ENCODE data around the gene DHX35. TPM values are rescaled to one million over a fixed set of nuclear protein-coding genes. Genes with fewer than 3 reads are reported as not detected.

Gene DHX35, protein sequence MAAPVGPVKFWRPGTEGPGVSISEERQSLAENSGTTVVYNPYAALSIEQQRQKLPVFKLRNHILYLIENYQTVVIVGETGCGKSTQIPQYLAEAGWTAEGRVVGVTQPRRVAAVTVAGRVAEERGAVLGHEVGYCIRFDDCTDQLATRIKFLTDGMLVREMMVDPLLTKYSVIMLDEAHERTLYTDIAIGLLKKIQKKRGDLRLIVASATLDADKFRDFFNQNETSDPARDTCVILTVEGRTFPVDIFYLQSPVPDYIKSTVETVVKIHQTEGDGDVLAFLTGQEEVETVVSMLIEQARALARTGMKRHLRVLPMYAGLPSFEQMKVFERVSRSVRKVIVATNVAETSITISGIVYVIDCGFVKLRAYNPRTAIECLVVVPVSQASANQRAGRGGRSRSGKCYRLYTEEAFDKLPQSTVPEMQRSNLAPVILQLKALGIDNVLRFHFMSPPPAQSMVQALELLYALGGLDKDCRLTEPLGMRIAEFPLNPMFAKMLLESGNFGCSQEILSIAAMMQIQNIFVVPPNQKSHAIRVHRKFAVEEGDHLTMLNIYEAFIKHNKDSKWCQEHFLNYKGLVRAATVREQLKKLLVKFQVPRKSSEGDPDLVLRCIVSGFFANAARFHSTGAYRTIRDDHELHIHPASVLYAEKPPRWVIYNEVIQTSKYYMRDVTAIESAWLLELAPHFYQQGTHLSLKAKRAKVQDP
- total RNA-seq = 10.5 TPM

DNA sequence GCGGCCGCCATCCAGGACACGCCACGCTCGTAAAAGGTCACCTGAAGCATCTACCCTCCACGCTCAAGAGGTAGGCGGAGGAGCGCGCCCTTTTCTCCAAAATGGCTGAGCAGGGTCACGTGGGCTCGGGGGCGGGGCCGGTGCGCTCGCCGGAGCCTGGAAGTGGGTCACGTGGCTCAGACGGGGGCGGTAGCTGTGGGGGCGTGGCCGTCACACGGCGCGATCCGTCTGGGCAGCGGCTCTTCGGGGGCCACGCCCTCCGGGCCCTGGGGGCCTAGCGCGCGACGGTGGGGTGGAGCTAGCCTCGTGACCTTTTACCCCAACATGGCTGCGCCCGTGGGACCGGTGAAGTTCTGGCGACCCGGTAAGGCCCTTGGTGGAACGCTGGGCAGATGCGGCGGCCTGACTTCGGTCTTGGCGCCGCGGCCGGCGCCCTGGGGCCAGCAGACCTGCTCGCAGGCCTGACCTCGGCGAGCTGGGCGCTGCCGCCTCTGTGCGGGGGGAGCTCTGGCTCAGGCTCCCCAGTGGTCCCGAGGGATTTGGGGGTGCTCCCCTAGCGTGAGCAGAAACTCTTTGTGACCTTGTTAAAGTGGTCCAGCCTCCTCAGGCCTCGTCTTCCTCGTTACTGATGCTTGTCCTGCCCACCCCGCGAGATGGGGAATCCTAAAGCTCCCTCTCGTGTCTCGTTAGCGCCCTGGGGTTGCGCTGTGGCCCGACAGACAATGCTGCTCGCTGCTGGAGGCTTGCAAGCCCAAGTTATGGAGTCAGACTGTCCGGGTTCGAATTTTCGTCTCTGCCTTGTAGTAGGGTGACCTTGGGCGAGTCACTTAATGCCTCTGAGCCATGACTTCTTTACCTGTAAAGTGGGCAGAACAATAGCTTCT is at the start of gene DHX35:
Gene DHX35 (plus strand): TSS at position 301 of the 884 bp plus-strand sequence. CDS start 24 bp downstream, at position 325.
- Histone ChIP-seq H3K9me3 (ENCODE audit: low read depth, low read length) (no peaks in the 10 kb centered on the region), H3K4me1 (ENCODE audit: insufficient read depth, low read length) (peaks cover 13% of the 10 kb centered on the region), H3K4me3 (ENCODE audit: low read length) (peak within 1 kb of the TSS; percentile 99), H3K27me3 (ENCODE audit: insufficient read depth, low read length) (no peaks in the 10 kb centered on the region)

DNA sequence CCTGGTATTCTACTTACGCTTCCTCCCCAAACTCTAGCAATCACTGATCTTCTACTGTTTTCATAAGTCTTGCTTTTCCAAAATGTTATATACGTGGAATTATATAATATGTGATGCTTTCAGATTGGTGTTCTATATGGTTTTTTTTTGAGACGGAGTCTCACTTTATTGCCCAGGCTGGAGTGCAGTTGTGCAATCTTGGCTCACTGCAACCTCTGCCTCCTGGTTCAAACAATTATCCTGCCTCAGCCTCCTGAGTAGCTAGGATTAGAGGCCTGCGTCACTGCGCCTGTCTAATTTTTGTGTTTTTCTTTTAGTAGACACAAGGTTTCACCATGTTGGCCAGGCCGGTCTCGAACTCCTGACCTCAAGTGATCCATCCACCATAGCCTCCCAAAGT is 46.8 kb upstream of the DHX35 start:
- H3K27me3 ChIP-seq (ENCODE audit: insufficient read depth, low read length) = no peaks in the 10 kb centered on the region
- no peaks in the 10 kb centered on the region for H3K9me3 ChIP-seq (ENCODE audit: low read depth, low read length)
- H3K4me1 ChIP-seq (ENCODE audit: insufficient read depth, low read length) = no peaks in the 10 kb centered on the region
- no peak overlapping the region for H3K4me3 ChIP-seq (ENCODE audit: low read length)

DNA sequence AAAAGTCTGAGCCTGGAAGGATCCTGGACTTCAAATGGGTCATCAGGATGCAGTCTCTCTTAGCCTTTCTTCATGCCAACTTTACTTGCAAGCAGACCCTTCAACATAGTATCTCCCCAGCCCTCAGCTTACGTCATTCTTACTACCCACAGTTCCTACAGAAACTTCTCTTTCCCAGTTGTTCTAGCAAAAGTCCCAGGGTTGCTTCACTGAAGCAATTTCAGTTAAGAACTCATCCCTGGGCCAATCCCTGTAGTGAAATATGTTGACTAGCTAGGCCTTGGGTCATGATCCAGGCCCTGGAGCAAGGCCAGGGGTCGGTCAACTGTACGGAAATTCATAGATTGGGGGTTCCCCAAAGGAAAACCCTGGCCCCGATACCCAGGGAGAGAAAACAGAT is 44.5 kb upstream of the DHX35 start:
- H3K4me3 ChIP-seq (ENCODE audit: low read length) = no peak overlapping the region
- no peaks in the 10 kb centered on the region for H3K9me3 ChIP-seq (ENCODE audit: low read depth, low read length)
- no peaks in the 10 kb centered on the region for H3K27me3 ChIP-seq (ENCODE audit: insufficient read depth, low read length)
- no peaks in the 10 kb centered on the region for H3K4me1 ChIP-seq (ENCODE audit: insufficient read depth, low read length)

DNA sequence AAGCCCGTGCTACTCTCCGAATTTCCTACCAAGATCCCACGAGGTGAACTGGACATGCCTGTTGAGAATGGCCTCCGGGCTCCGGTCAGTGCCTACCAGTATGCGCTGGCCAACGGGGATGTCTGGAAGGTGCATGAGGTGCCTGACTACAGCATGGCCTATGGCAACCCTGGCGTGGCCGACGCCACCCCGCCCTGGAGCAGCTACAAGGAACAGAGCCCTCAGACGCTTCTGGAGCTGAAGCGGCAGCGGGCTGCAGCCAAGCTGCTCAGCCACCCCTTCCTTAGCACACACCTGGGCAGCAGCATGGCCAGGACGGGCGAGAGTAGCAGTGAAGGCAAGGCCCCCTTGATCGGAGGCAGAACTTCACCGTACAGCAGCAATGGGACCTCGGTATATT is 44.0 kb upstream of the DHX35 start:
- Histone ChIP-seq H3K9me3 (ENCODE audit: low read depth, low read length) (no peaks in the 10 kb centered on the region), H3K27me3 (ENCODE audit: insufficient read depth, low read length) (no peaks in the 10 kb centered on the region), H3K4me3 (ENCODE audit: low read length) (no peak overlapping the region), H3K4me1 (ENCODE audit: insufficient read depth, low read length) (no peaks in the 10 kb centered on the region)

DNA sequence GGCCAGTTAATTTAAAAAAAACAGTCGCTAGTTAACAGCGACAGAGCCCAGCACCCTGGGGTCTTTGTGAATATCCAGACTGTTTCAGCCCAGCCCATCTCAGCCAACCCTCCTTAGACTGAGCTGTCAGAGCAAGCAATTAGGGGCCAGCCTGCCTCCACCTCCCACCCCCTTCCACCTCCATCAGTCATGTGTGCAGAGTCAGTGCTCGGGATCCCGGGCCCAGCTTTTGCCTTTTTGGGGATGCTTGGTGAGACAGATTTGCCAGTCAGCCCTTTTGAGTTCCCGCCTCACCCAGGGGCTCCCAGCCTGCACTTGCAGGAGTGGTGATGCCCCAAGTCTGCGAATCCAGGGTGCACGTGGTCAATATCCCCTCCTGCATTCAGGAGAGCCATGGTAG is 42.5 kb upstream of the DHX35 start:
- no peaks in the 10 kb centered on the region for H3K27me3 ChIP-seq (ENCODE audit: insufficient read depth, low read length)
- H3K9me3 ChIP-seq (ENCODE audit: low read depth, low read length) = no peaks in the 10 kb centered on the region
- H3K4me1 ChIP-seq (ENCODE audit: insufficient read depth, low read length) = no peaks in the 10 kb centered on the region
- no peak overlapping the region for H3K4me3 ChIP-seq (ENCODE audit: low read length)

DNA sequence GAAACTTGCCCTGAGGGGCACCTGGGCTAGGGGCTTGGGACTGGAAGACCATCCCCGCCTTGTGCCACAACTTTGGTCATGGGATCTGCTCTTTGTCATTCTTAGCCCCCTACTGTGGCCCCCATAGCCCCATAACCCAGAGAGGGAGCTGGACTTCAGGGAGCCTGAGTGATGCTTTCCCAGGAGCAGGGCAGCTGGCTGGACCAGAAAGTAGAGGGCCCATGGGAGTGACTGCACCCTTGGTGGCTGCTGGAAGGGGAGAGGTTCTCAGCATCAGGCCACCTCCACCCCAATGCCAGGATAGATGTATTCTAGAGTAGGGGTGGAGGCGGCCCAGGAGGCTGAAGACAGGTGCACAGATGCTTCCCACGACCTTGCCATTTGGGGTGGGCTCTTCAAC is 41.7 kb upstream of the DHX35 start:
- Histone ChIP-seq H3K4me1 (ENCODE audit: insufficient read depth, low read length) (no peaks in the 10 kb centered on the region), H3K9me3 (ENCODE audit: low read depth, low read length) (no peaks in the 10 kb centered on the region), H3K4me3 (ENCODE audit: low read length) (no peak overlapping the region), H3K27me3 (ENCODE audit: insufficient read depth, low read length) (no peaks in the 10 kb centered on the region)

DNA sequence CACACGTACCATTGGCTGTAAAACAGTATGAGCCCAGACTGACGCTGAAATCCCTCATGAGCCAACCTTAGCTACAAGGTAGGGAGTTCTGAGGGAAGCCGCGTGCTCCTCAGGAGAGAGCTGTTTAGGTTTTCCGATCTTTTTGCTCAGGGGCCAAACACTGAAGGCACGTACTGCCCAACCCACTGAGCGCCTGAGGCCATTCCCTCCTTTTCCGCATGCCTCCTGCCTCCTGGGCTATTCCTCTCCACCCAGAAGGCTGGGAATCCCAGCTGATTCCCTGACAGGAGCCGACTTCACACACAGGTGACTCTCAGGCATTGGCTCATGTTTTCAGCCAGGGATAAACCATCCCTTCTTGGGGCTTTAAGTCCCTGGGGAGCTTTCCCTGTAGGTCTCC is 41.3 kb upstream of the DHX35 start:
- no peaks in the 10 kb centered on the region for H3K9me3 ChIP-seq (ENCODE audit: low read depth, low read length)
- H3K4me3 ChIP-seq (ENCODE audit: low read length) = no peak overlapping the region
- no peaks in the 10 kb centered on the region for H3K27me3 ChIP-seq (ENCODE audit: insufficient read depth, low read length)
- H3K4me1 ChIP-seq (ENCODE audit: insufficient read depth, low read length) = peaks cover 3% of the 10 kb centered on the region

DNA sequence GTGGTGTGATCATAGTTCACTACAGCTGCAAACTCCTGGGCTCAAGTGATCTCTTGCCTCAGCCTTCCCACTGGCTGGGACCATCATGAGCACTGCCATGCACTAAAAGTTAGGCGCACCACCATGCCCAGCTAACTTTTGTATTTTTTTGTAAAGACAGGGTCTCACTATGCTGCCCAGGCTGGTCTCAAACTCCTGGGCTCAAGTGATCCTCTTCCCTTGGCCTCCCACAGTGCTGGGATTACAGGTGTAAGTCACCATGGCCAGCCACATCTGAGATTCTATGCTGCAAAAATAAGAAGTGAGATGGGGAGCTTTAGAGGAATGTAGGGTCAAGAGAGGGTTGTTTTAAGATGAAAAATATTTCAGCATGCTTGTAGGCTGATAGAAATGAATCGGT is 37.4 kb upstream of the DHX35 start:
- H3K9me3 ChIP-seq (ENCODE audit: low read depth, low read length) = no peaks in the 10 kb centered on the region
- no peak overlapping the region for H3K4me3 ChIP-seq (ENCODE audit: low read length)
- peaks cover 34% of the 10 kb centered on the region for H3K4me1 ChIP-seq (ENCODE audit: insufficient read depth, low read length)
- H3K27me3 ChIP-seq (ENCODE audit: insufficient read depth, low read length) = no peaks in the 10 kb centered on the region

DNA sequence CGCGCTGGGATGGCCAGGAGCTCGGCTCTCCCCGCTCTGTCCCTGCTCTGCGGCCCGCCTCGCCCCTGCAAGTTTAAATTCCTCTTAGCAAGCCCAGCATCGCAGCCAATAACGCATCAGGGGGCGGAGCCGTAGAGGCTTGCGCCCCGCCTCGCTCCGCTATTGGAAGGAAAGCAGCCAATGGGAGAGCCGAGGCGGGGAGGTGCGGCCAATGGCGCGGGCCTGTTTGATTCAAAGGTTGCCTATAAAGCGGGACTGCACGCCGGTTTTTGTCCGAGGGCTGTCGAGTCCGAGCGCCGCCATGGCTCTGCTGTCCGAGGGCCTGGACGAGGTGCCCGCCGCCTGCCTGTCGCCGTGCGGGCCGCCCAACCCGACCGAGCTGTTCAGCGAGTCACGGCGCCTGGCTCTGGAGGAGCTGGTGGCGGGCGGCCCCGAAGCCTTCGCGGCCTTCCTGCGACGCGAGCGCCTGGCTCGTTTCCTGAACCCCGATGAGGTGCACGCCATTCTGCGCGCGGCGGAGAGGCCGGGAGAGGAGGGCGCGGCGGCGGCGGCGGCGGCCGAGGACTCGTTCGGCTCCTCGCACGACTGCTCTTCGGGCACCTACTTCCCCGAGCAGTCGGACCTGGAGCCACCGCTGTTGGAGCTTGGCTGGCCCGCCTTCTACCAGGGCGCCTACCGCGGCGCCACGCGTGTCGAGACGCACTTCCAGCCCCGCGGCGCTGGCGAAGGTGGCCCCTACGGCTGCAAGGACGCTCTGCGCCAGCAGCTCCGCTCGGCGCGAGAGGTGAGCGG is 35.8 kb upstream of the DHX35 start, which contains the start of gene FAM83D:
Gene FAM83D (plus strand): TSS at position 276 of the 792 bp plus-strand sequence. CDS start 26 bp downstream, at position 302.
- no peaks in the 10 kb centered on the region for H3K27me3 ChIP-seq (ENCODE audit: insufficient read depth, low read length)
- H3K4me3 ChIP-seq (ENCODE audit: low read length) = peak within 1 kb of the TSS; percentile 50
- no peaks in the 10 kb centered on the region for H3K9me3 ChIP-seq (ENCODE audit: low read depth, low read length)
- peaks cover 38% of the 10 kb centered on the region for H3K4me1 ChIP-seq (ENCODE audit: insufficient read depth, low read length)

DNA sequence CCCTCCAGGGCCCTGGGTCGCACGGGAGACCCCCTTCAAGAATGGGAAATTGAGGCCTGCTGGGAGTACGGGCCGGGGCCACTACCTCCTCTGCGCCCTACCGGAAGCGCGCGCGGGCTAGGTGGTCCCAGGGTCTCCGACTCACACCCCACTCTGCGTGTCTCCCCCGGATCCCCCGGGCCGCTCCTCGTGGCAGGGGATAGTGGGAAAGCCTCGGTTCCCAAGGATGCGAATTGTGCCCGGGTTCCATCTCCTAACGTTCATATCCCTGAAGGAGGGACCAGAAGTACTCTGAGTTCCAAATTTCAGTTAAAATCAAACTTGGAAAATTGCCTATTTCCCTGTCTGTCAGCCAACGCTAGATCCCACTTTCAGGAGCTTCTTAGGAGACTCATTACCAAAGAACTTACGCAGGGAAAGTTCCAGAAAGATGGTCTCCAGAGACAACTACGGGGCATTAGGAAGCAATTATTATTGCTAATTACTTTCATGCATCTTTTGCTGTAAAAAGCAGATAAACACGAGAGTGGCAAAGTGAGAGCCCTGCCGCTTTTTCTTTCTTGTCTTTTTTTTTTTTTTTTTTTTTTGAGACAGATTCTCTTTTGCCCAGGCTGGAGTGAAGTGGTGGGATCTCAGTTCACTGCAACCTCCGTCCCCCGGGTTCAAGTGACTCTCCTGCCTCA is 35.1 kb upstream of the DHX35 start:
- Histone ChIP-seq H3K4me1 (ENCODE audit: insufficient read depth, low read length) (peaks cover 38% of the 10 kb centered on the region), H3K4me3 (ENCODE audit: low read length) (peak overlapping the region; percentile 50)

DNA sequence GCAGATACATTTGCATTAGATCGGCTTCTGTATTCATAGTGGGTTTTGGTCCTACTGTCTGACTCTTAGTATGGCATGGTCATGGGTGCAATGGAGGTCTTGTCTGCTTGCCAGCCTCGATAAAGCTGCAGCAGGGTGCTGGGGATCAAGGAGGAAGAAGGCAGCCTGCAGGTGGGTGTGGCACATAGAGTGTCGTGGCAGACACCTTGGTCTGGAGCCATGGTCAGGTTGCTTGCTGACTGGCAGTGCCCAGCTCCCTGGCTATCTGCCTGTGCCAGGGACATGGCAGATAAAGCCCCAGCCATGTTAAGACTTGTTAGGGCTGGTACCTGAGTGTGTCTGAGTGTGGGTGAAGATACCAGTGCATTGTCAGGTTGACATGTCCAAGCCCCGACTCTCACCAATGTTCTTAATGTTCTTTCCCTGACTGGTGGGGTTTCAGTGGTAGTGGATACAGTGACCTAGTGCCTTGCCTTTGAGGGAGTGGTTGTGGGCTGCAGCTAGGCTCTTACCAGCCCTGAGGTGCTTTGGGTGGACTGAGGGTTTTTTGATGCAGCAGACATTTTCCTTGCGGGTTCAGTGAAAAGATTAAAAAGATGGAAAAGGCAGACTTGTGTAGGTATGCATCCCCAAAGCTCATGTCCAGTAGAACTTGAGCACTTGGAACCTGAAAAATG is 34.1 kb upstream of the DHX35 start:
- Histone ChIP-seq H3K27me3 (ENCODE audit: insufficient read depth, low read length) (no peaks in the 10 kb centered on the region), H3K9me3 (ENCODE audit: low read depth, low read length) (no peaks in the 10 kb centered on the region), H3K4me3 (ENCODE audit: low read length) (no peak overlapping the region), H3K4me1 (ENCODE audit: insufficient read depth, low read length) (peaks cover 38% of the 10 kb centered on the region)

More for the DNA sequence above, 35.1 kb upstream of the DHX35 start:
- H3K9me3 ChIP-seq (ENCODE audit: low read depth, low read length) = no peaks in the 10 kb centered on the region
- no peaks in the 10 kb centered on the region for H3K27me3 ChIP-seq (ENCODE audit: insufficient read depth, low read length)

DNA sequence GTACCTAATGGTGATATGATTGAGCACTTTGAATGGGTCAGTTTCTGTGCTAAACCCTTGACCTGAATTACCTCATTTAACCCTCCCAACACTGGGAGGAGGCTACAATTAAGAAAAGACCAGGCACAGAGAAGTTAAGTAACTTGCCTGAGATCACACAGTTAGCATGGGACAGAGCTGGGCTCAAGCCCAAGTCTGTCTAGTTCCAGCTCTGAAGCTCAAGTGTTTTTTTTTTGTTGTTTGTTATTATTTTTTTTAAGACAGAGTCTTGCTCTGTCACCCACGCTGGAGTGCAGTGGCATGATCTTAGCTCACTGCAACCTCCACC is 31.9 kb upstream of the DHX35 start:
- H3K4me1 ChIP-seq (ENCODE audit: insufficient read depth, low read length) = peaks cover 38% of the 10 kb centered on the region
- H3K9me3 ChIP-seq (ENCODE audit: low read depth, low read length) = no peaks in the 10 kb centered on the region
- no peaks in the 10 kb centered on the region for H3K27me3 ChIP-seq (ENCODE audit: insufficient read depth, low read length)
- H3K4me3 ChIP-seq (ENCODE audit: low read length) = no peak overlapping the region

DNA sequence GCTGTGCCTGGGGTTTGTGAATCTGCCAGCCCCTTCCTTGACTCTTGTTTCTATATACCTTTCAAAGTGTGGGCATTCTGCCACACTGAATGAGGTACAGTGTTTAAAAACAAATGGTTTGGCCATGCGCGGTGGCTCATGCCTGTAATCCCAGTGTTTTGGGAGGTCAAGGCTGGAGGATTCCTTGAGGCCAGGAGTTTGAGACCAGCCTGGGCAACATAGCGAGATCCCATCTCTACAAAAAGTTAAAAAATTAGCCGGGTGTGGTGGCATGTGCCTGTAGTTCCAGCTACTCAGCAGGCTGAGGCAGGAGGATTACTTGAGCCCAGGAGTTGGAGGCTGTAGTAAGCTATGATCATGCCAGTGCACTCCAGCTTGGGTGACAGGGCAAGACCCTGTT is 30.2 kb upstream of the DHX35 start:
- Histone ChIP-seq H3K27me3 (ENCODE audit: insufficient read depth, low read length) (no peaks in the 10 kb centered on the region), H3K9me3 (ENCODE audit: low read depth, low read length) (no peaks in the 10 kb centered on the region), H3K4me1 (ENCODE audit: insufficient read depth, low read length) (peaks cover 27% of the 10 kb centered on the region), H3K4me3 (ENCODE audit: low read length) (no peak overlapping the region)

All from mononuclear cell (primary cell).